SHP77 (cell line): Measurements from ENCODE around the gene ZMPSTE24.

Source experiments
- DNase-seq, 2 experiments: peaks; one replicate each; lab custom pipeline; 2025; lab: John Stamatoyannopoulos, UW

Gene ZMPSTE24

GRCh38 chr1:40264354-40264781 lies 6.3 kb downstream of the ZMPSTE24 start:
- DNase-seq = no peak

- DNase-seq = no peak
Measured at GRCh38 chr1:40265298-40265697, 7.3 kb downstream of the ZMPSTE24 start.

- DNase-seq = no peak
Measured at GRCh38 chr1:40265919-40266318, 7.9 kb downstream of the ZMPSTE24 start.

- DNase-seq = no peak
Measured at GRCh38 chr1:40266786-40267535, 8.9 kb downstream of the ZMPSTE24 start.

GRCh38 chr1:40267767-40268187 lies 9.7 kb downstream of the ZMPSTE24 start:
- DNase-seq = no peak

- no peak for DNase-seq
Measured at GRCh38 chr1:40268211-40268610, 10.2 kb downstream of the ZMPSTE24 start.

GRCh38 chr1:40270152-40270834 lies 12.3 kb downstream of the ZMPSTE24 start:
- DNase-seq = no peak

- DNase-seq = no peak
Measured at GRCh38 chr1:40272653-40273213, 14.7 kb downstream of the ZMPSTE24 start.

- DNase-seq = no peak
Measured at GRCh38 chr1:40273547-40274166, 15.6 kb downstream of the ZMPSTE24 start.

GRCh38 chr1:40274331-40274730 lies 16.3 kb downstream of the ZMPSTE24 start:
- no peak for DNase-seq

GRCh38 chr1:40276122-40276521 lies 18.1 kb downstream of the ZMPSTE24 start:
- DNase-seq = no peak

- no peak for DNase-seq
Measured at GRCh38 chr1:40281853-40282252, 23.8 kb downstream of the ZMPSTE24 start.

GRCh38 chr1:40291293-40291692 lies 33.3 kb downstream of the ZMPSTE24 start:
- DNase-seq = no peak

GRCh38 chr1:40299366-40300248 lies 41.6 kb downstream of the ZMPSTE24 start:
- DNase-seq = no peak

GRCh38 chr1:40300249-40300567 lies 42.2 kb downstream of the ZMPSTE24 start:
- no peak for DNase-seq

- no peak for DNase-seq
Measured at GRCh38 chr1:40300651-40301050, 42.6 kb downstream of the ZMPSTE24 start.

- no peak for DNase-seq
Measured at GRCh38 chr1:40301066-40301465, 43.0 kb downstream of the ZMPSTE24 start.

- DNase-seq = no peak
Measured at GRCh38 chr1:40301541-40302299, 43.7 kb downstream of the ZMPSTE24 start.

- DNase-seq = no peak
Measured at GRCh38 chr1:40302475-40302874, 44.4 kb downstream of the ZMPSTE24 start.

GRCh38 chr1:40303051-40303771 lies 45.2 kb downstream of the ZMPSTE24 start:
- no peak for DNase-seq
